ENCODE data around the gene BORCS6.

The BORCS6 gene

GRCh38 chr17:8210761-8211458 is 20.9 kb upstream of the BORCS6 start:
- DNase-seq = no peak

GRCh38 chr17:8209907-8210760 is 20.2 kb upstream of the BORCS6 start, which contains the start of gene AURKB:
TSS of gene AURKB (minus strand) at chr17:8210575. CDS start at chr17:8210224, 351 bp downstream.
- peak; percentile 95 to 96 for DNase-seq

GRCh38 chr17:8206536-8206935 is 16.6 kb upstream of the BORCS6 start:
- DNase-seq = no peak

GRCh38 chr17:8204761-8205555 is 15.0 kb upstream of the BORCS6 start:
- no peak for DNase-seq

- DNase-seq = peak; percentile 77 to 81
These were observed 2.3 kb upstream of the BORCS6 start for GRCh38 chr17:8192070-8192815.

GRCh38 chr17:8190506-8190905 is 526 bp upstream of the BORCS6 start:
- DNase-seq = no peak

GRCh38 chr17:8189041-8189710 is 804 bp downstream of the BORCS6 start:
- peak; percentile 26 to 30 for DNase-seq

GRCh38 chr17:8188263-8188839 is 1.6 kb downstream of the BORCS6 start:
- DNase-seq = peak in 1 of 2 donors; percentile 9

GRCh38 chr17:8187517-8188262 is 2.3 kb downstream of the BORCS6 start:
- DNase-seq = peak; percentile 86 to 92

- DNase-seq = peak; percentile 93 to 94
These were observed 3.0 kb downstream of the BORCS6 start for GRCh38 chr17:8186787-8187516.

- DNase-seq = no peak
These were observed 3.6 kb downstream of the BORCS6 start for GRCh38 chr17:8186446-8186786.

GRCh38 chr17:8185582-8186445 is 4.2 kb downstream of the BORCS6 start:
- DNase-seq = peak; percentile 90 to 93

GRCh38 chr17:8176998-8177731 is 12.8 kb downstream of the BORCS6 start:
- no peak for DNase-seq

- DNase-seq = peak; percentile 89 to 90
These were observed 13.6 kb downstream of the BORCS6 start, which contains the start of gene TMEM107 for GRCh38 chr17:8176197-8176940. TSS of gene TMEM107 (minus strand) at chr17:8176380. CDS start at chr17:8176286, 94 bp downstream.

- DNase-seq = no peak
These were observed 14.2 kb downstream of the BORCS6 start for GRCh38 chr17:8175795-8176196.

- DNase-seq = no peak
These were observed 16.1 kb downstream of the BORCS6 start for GRCh38 chr17:8173871-8174322.
